Muscle layer of duodenum (tissue), 2 donors: Measurements from ENCODE around the gene SPINK5.

Source experiments
- H3K27ac ChIP-seq: one replicate; pipeline ENCODE4 v1.7.0; 2013; ENCODE audit warnings: mild to moderate bottlenecking, low read length
- H3K27me3 ChIP-seq: one replicate; pipeline ENCODE4 v1.7.0; 2013; ENCODE audit warnings: low read depth, mild to moderate bottlenecking, control low read depth, low read length
- H3K36me3 ChIP-seq, 2 donors: one replicate each; pipeline ENCODE4 v1.7.0; 2013; ENCODE audit warnings: low read length in 2 of 2, control low read depth in 1 of 2, mild to moderate bottlenecking in 1 of 2; ENCODE audit not compliant: insufficient read depth in 2 of 2, control insufficient read depth in 1 of 2
- H3K4me1 ChIP-seq, 2 donors: one replicate each; pipeline ENCODE4 v1.7.0; 2013; ENCODE audit warnings: low read length in 2 of 2, mild to moderate bottlenecking in 2 of 2, control low read depth in 1 of 2, moderate library complexity in 1 of 2; ENCODE audit not compliant: insufficient read depth in 2 of 2, control insufficient read depth in 1 of 2
- H3K4me3 ChIP-seq, 2 donors: one replicate each; pipeline ENCODE4 v1.7.0; 2013; ENCODE audit warnings: low read length in 2 of 2, low read depth in 1 of 2, mild to moderate bottlenecking in 1 of 2
- H3K9me3 ChIP-seq, 2 donors: one replicate each; pipeline ENCODE4 v1.7.0; 2013; ENCODE audit warnings: low read length in 2 of 2, control low read depth in 1 of 2, mild to moderate bottlenecking in 1 of 2; ENCODE audit not compliant: control insufficient read depth in 1 of 2
- donor health status: healthy.

Gene SPINK5

GRCh38 chr5:148070621-148071020, 6.8 kb downstream of the SPINK5 start:
- Histone ChIP-seq H3K27me3 (no peaks in the 10 kb centered on the region), H3K36me3 (no peaks in the 10 kb centered on the region), H3K4me1 (no peaks in the 10 kb centered on the region), H3K9me3 (no peaks in the 10 kb centered on the region), H3K4me3 (no peak overlapping the region), H3K27ac (no peak overlapping the region)

GRCh38 chr5:148072207-148072606, 8.4 kb downstream of the SPINK5 start:
- H3K36me3 ChIP-seq, result no peaks in the 10 kb centered on the region
- no peak overlapping the region for H3K27ac ChIP-seq
- no peak overlapping the region for H3K4me3 ChIP-seq
- no peaks in the 10 kb centered on the region for H3K27me3 ChIP-seq
- H3K4me1 ChIP-seq, result no peaks in the 10 kb centered on the region
- H3K9me3 ChIP-seq, result peaks cover 0 to 3% of the 10 kb centered on the region in 2 donors

- no peaks in the 10 kb centered on the region for H3K36me3 ChIP-seq
- H3K4me1 ChIP-seq, result no peaks in the 10 kb centered on the region
- H3K27me3 ChIP-seq, result no peaks in the 10 kb centered on the region
- no peak overlapping the region for H3K4me3 ChIP-seq
- no peak overlapping the region for H3K27ac ChIP-seq
- H3K9me3 ChIP-seq, result peaks cover 0 to 3% of the 10 kb centered on the region in 2 donors
Observed at GRCh38 chr5:148075529-148075928, 11.7 kb downstream of the SPINK5 start.

GRCh38 chr5:148083203-148083602, 19.4 kb downstream of the SPINK5 start:
- H3K27ac ChIP-seq, result no peak overlapping the region
- no peaks in the 10 kb centered on the region for H3K36me3 ChIP-seq
- H3K27me3 ChIP-seq, result no peaks in the 10 kb centered on the region
- no peak overlapping the region for H3K4me3 ChIP-seq
- H3K4me1 ChIP-seq, result no peaks in the 10 kb centered on the region
- no peaks in the 10 kb centered on the region for H3K9me3 ChIP-seq

DNA sequence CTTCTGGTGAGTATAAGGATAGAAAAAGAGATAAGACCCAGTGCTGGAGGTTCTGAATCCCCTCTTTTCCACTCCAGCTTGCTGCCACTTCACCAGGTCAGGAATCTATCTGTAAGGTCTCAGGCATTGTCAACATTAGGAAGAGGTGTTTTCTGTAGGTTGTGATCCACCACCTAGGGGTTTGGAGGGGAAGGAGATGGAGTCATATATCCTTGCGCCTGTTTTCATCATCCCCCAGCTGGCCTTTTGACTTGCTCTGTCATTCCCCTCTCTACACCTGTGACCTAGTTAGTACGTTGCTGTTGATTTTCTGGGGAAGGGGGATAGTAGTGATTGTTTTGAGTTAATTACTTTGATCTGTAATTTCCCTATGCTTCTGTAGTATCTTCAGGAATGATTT, 20.5 kb downstream of the SPINK5 start:
- Histone ChIP-seq H3K36me3 (no peaks in the 10 kb centered on the region), H3K4me3 (no peak overlapping the region), H3K27ac (no peak overlapping the region), H3K9me3 (no peaks in the 10 kb centered on the region), H3K27me3 (no peaks in the 10 kb centered on the region), H3K4me1 (no peaks in the 10 kb centered on the region)

DNA sequence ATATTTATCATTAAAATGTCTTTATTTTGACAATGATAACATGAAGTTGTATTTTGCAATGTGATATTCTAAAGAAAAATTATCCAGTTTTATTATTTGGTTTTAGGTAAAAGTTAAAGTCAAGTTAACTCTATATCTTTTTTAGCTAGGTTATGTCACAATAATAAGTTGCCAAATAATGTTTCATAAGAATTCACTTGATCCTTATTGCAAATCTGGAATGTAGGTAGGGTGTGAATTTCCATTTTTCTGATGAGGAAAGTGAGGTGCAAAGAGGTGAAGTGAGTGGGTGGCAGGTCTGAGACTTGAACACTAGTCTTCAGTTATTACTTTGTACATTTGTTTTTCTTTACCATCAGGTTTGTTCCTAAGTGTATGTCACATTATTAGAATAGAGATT, 21.5 kb downstream of the SPINK5 start:
- H3K36me3 ChIP-seq, result no peaks in the 10 kb centered on the region
- no peak overlapping the region for H3K4me3 ChIP-seq
- no peaks in the 10 kb centered on the region for H3K27me3 ChIP-seq
- H3K4me1 ChIP-seq, result no peaks in the 10 kb centered on the region
- no peak overlapping the region for H3K27ac ChIP-seq
- H3K9me3 ChIP-seq, result no peaks in the 10 kb centered on the region

- no peaks in the 10 kb centered on the region for H3K4me1 ChIP-seq
- H3K9me3 ChIP-seq, result no peaks in the 10 kb centered on the region
- H3K4me3 ChIP-seq, result no peak overlapping the region
- no peak overlapping the region for H3K27ac ChIP-seq
- H3K27me3 ChIP-seq, result no peaks in the 10 kb centered on the region
- H3K36me3 ChIP-seq, result no peaks in the 10 kb centered on the region
Observed at GRCh38 chr5:148085977-148086705, 22.4 kb downstream of the SPINK5 start.

- no peaks in the 10 kb centered on the region for H3K9me3 ChIP-seq
- H3K4me1 ChIP-seq, result no peaks in the 10 kb centered on the region
- H3K27ac ChIP-seq, result no peak overlapping the region
- H3K36me3 ChIP-seq, result no peaks in the 10 kb centered on the region
- H3K4me3 ChIP-seq, result no peak overlapping the region
- no peaks in the 10 kb centered on the region for H3K27me3 ChIP-seq
Observed at GRCh38 chr5:148090146-148090772, 26.5 kb downstream of the SPINK5 start.

GRCh38 chr5:148090773-148091250, 27.0 kb downstream of the SPINK5 start:
- Histone ChIP-seq H3K36me3 (no peaks in the 10 kb centered on the region), H3K4me3 (no peak overlapping the region), H3K9me3 (no peaks in the 10 kb centered on the region), H3K27ac (no peak overlapping the region), H3K4me1 (no peaks in the 10 kb centered on the region), H3K27me3 (no peaks in the 10 kb centered on the region)

- Histone ChIP-seq H3K4me3 (no peak overlapping the region), H3K4me1 (no peaks in the 10 kb centered on the region)
Observed at GRCh38 chr5:148091991-148092964, 28.5 kb downstream of the SPINK5 start.

DNA sequence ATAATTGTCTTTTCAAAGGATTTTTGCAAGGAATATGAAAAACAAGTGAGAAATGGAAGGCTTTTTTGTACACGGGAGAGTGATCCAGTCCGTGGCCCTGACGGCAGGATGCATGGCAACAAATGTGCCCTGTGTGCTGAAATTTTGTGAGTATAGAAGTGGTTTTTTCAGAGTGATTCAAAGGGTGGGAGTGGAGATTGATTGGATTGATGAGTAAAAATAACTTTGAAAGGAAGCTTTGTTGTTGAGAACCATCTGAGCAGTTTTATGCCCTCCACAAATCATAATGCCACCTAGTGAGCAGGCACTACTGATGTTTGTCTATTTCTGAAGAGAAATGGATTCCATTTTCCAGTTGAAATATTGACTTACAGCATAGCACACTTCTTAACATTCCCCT, 30.6 kb downstream of the SPINK5 start:
- H3K27ac ChIP-seq, result no peak overlapping the region

More at GRCh38 chr5:148091991-148092964, 28.5 kb downstream of the SPINK5 start:
- H3K27me3 ChIP-seq, result no peaks in the 10 kb centered on the region
- H3K27ac ChIP-seq, result no peak overlapping the region
- H3K36me3 ChIP-seq, result no peaks in the 10 kb centered on the region
- H3K9me3 ChIP-seq, result no peaks in the 10 kb centered on the region

More for the DNA sequence above, 30.6 kb downstream of the SPINK5 start:
- no peaks in the 10 kb centered on the region for H3K4me1 ChIP-seq
- H3K9me3 ChIP-seq, result no peaks in the 10 kb centered on the region
- H3K4me3 ChIP-seq, result no peak overlapping the region
- H3K36me3 ChIP-seq, result no peaks in the 10 kb centered on the region
- H3K27me3 ChIP-seq, result no peaks in the 10 kb centered on the region
